ENCODE results near the gene SMYD3.

The SMYD3 gene

DNA sequence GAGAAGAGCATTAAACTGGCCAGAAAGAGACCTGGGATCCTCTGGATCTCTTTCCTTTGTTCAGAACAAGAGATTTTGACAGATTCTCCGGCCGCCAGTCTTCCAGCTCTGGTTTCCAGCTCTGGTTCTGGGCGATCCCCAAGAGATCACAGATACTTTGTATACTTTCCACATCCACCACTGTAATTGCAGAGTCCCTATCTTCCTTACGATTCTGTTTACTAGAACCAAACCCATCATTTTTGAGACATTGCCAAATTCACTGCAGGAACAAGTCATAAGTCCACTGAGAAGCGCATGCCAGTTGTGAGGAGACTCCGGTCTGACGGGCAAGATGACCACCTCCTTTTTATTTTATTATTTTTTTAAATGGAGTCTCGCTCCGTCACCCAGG, 505.2 kb downstream of the SMYD3 start:
- H3K4me3 ChIP-seq (replicated peaks; ENCODE audit: low read depth, low read length), result no peak overlapping the region
- TF ChIP-seq, protein P1, sequence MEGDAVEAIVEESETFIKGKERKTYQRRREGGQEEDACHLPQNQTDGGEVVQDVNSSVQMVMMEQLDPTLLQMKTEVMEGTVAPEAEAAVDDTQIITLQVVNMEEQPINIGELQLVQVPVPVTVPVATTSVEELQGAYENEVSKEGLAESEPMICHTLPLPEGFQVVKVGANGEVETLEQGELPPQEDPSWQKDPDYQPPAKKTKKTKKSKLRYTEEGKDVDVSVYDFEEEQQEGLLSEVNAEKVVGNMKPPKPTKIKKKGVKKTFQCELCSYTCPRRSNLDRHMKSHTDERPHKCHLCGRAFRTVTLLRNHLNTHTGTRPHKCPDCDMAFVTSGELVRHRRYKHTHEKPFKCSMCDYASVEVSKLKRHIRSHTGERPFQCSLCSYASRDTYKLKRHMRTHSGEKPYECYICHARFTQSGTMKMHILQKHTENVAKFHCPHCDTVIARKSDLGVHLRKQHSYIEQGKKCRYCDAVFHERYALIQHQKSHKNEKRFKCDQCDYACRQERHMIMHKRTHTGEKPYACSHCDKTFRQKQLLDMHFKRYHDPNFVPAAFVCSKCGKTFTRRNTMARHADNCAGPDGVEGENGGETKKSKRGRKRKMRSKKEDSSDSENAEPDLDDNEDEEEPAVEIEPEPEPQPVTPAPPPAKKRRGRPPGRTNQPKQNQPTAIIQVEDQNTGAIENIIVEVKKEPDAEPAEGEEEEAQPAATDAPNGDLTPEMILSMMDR (IDR thresholded peaks at IDR 0.05; ENCODE audit: insufficient read depth, low read length, poor library complexity, severe bottlenecking), result no peak
- no peaks in the 10 kb centered on the region for H3K27me3 ChIP-seq (replicated peaks; ENCODE audit: control insufficient read depth, insufficient read depth, low read length)
- H3K36me3 ChIP-seq (ENCODE audit: control insufficient read depth, insufficient read depth, low read length), result no peaks in the 10 kb centered on the region
- DNase-seq (ENCODE audit: extremely low read depth, insufficient read length), result no peak

DNA sequence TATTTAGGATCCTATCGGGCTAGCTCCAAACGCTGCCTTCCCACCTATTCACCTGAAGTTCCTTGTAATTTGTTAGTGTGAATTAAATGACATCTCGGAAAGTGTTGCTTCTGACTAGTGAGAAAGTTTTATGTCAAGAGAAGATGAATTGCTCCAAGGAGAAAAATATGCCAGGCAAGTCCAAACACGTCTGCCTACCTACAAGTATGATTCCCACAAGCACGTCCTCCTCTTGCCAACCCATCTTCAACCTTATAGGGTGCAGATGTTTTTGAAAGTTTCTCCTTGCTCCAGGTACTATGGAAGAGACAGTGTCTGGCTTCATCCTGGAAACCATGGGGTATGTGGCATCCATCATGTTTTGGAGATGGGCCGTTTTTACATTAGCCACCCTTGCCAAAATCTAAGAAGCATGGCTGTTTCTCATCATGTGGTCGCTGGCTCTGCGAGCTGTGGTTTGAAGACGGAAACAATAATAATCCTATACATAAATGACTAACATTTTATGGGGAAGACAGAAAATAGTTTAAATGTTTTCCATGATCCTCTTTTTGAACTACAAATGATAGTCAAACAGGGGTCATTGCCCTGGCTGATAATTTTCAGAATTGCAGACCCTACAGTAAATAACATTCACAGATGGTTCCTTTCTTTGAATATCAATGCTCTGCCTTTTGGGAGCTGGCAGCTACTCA, 505.8 kb downstream of the SMYD3 start:
- Histone ChIP-seq H3K36me3 (ENCODE audit: control insufficient read depth, insufficient read depth, low read length) (no peaks in the 10 kb centered on the region), H3K27me3 (replicated peaks; ENCODE audit: control insufficient read depth, insufficient read depth, low read length) (no peaks in the 10 kb centered on the region), H3K4me3 (replicated peaks; ENCODE audit: low read depth, low read length) (no peak overlapping the region)
- DNase-seq (ENCODE audit: extremely low read depth, insufficient read length), result no peak
- TF ChIP-seq, protein P1 (IDR thresholded peaks at IDR 0.05; ENCODE audit: insufficient read depth, low read length, poor library complexity, severe bottlenecking), result no peak

GRCh38 chr1:246000638-246001015, 506.5 kb downstream of the SMYD3 start:
- TF ChIP-seq, protein P1 (IDR thresholded peaks at IDR 0.05; ENCODE audit: insufficient read depth, low read length, poor library complexity, severe bottlenecking), result no peak
- Histone ChIP-seq H3K27me3 (replicated peaks; ENCODE audit: control insufficient read depth, insufficient read depth, low read length) (no peaks in the 10 kb centered on the region), H3K36me3 (ENCODE audit: control insufficient read depth, insufficient read depth, low read length) (no peaks in the 10 kb centered on the region), H3K4me3 (replicated peaks; ENCODE audit: low read depth, low read length) (no peak overlapping the region)
- DNase-seq (ENCODE audit: extremely low read depth, insufficient read length), result no peak

DNA sequence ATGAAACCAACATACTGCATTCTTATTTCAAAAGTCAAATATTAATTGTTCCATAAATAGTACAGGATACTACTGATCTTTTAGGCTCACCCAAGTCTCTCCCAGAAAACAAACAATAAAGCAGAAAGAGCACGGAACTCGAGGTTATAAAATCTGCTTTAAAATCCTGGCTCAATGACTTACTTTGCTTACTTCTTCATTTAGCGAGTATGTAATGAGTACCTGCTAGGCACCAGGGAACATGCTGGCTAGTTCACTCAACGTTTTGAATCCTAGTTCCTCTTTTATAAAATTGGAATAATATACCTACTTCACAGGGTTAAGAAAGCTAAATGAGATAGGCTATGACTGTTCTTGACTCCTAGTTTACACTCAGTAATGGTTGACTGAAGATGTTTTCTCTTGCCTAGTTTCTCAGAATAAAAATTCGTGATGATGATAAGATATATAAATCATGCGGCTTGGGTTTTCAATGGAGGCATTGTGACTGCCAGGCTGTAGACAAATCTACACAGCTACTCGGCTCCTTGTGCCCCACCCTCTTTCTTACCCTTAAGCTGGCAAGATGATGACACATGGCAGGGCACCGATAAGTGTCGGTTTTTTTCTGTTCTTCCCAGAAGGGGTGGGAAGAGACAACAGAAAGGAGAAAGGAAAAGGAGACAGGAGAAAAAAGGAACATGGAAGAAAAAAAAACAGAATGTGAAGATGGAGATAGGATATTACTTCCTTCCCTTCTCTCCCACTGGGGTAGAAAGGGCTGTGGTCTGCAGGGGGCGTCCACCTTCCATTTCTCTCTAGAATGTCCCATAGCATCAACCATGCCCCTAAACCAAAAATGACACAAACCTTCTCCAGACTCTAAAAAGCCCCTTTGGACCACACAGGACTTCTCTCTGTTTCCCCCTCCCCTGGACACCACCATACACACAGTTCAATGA, 507.1 kb downstream of the SMYD3 start:
- TF ChIP-seq, protein P1 (IDR thresholded peaks at IDR 0.05; ENCODE audit: insufficient read depth, low read length, poor library complexity, severe bottlenecking), result no peak
- H3K36me3 ChIP-seq (ENCODE audit: control insufficient read depth, insufficient read depth, low read length), result no peaks in the 10 kb centered on the region
- no peaks in the 10 kb centered on the region for H3K27me3 ChIP-seq (replicated peaks; ENCODE audit: control insufficient read depth, insufficient read depth, low read length)
- H3K4me3 ChIP-seq (replicated peaks; ENCODE audit: low read depth, low read length), result no peak overlapping the region
- DNase-seq (ENCODE audit: extremely low read depth, insufficient read length), result no peak

- no peak for DNase-seq (ENCODE audit: extremely low read depth, insufficient read length)
Measured at GRCh38 chr1:245997471-245998258, 509.4 kb downstream of the SMYD3 start.

More at GRCh38 chr1:245997471-245998258, 509.4 kb downstream of the SMYD3 start:
- TF ChIP-seq, protein P1 (IDR thresholded peaks at IDR 0.05; ENCODE audit: insufficient read depth, low read length, poor library complexity, severe bottlenecking), result no peak
- no peak overlapping the region for H3K4me3 ChIP-seq (replicated peaks; ENCODE audit: low read depth, low read length)
- no peaks in the 10 kb centered on the region for H3K27me3 ChIP-seq (replicated peaks; ENCODE audit: control insufficient read depth, insufficient read depth, low read length)
- H3K36me3 ChIP-seq (ENCODE audit: control insufficient read depth, insufficient read depth, low read length), result no peaks in the 10 kb centered on the region

Measured in GM06990 (cell line).